Renal pelvis (tissue), 3 donors: ENCODE data around the gene PHC1. TPM values are rescaled to one million over a fixed set of nuclear protein-coding genes. Genes with fewer than 3 reads are reported as not detected.

ENCODE experiments used
- polyA plus RNA-seq, 3 donors: library from polyadenylated mRNA; unstranded; fragments of 120-200 nt; gene quantifications; one replicate each; pipeline ENCODE4 v1.2.1, GENCODE V29; 2013; ENCODE audit not compliant: insufficient read length in 3 of 3

The PHC1 gene
- polyA plus RNA-seq, 3 donors = 67.8 to 95.9 (median 94.2) TPM

Other genes with a start within 250 kb of the PHC1 start
- gene RIMKLB, start 216.5 kb upstream of the PHC1 start, polyA plus RNA-seq = 100 to 1,000 TPM in 2 of 3 donors, 10 to 100 TPM in 1; 93.8 to 120 (median 114) TPM
- gene A2ML1, start 91.9 kb upstream of the PHC1 start, polyA plus RNA-seq = under 1 TPM; 0.20 to 0.86 (median 0.71) TPM
- 100 to 1,000 TPM; 204 to 212 (median 208) TPM for gene M6PR, start 35.1 kb downstream of the PHC1 start, polyA plus RNA-seq
- 1 to 10 TPM; 1.8 to 2.2 (median 1.9) TPM for gene KLRG1, start 75.0 kb downstream of the PHC1 start, polyA plus RNA-seq
- 100 to 1,000 TPM; 164 to 222 (median 194) TPM for gene A2M, start 201.4 kb downstream of the PHC1 start, polyA plus RNA-seq